HG03139 (cell line): ENCODE data around the gene TMEM179.

Experiments used
- ATAC-seq: cut with Tn5 transposase; IDR thresholded peaks from one replicate; pipeline ENCODE4 v1.9.1; 2021; ENCODE audit not compliant: unreplicated experiment

Gene TMEM179

DNA sequence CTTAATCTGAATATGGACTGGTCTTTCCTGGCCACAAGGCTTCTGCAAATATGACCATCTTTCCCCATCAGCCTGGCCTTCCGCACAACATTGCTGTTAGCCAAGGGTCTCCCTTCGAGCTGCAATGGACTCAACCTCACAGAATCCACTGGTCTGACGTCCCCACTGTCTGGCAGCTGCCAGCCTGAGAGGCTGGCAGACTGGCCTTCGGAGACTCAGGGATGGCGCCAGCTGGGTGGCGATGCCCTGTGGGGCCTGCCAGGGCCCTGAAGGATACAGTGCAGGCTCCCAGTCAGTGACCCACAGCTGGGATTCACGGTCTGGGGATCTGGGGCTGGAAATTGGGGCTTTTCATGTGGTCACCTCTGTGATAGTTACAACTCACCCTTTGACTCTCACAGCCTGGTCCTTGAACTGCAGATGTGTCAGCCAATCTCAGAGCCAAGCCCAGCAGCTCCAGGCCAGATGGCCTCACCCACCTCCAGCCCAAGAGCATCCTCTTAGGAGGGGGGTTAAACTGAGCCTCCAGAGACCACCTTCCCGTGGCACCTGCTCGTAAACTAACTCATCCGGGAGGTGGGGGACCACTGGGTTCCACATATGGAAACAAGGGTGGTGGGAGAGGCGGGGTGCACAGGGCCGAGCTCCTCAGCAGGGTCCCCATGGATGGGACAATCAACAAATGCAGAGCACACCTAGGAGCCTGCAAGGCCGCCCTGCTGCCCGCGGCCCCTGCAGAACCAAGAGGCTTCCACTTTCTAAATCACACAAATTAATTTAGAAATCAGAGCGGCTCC lies 46.1 kb downstream of the TMEM179 start:
- ATAC-seq, result no peak

DNA sequence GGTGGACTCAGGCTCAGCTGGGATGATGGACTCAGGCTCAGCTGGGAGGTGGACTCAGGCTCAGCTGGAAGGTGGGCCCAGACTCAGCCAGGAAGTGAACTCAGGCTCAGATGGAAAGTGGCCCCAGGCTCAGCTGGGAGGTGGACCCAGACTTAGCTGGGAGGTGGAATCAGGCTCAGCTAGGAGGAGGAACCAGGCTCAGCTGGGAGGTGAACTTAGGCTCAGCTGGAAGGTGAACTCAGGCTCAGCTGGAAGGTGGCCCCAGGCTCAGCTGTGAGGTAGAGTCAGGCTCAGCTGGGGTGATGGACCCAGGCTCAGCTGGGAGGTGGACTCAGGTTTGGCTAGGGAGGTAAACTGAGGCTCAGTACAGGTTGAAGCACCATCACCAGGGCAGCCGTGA lies 46.8 kb downstream of the TMEM179 start:
- no peak for ATAC-seq

DNA sequence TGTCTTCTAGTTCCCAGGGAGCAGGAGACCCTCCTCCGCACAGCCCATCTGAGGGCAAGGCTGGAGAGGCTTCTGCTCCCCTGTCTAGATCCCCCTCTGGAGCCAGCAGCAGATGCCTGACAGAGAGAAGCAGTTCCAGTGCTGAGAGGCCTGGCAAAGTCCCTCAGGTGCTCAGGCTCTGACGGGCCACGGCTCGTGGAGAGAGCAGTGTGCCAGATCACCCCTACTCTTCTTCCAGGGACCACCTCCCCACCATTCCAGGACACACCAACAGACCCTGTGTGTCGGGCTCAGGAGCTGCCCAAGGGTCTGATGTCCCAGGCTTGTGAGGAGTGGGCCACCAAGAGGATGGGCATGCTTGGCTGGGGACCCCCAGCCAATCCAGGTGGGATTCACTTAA lies 47.5 kb downstream of the TMEM179 start:
- ATAC-seq, result no peak

DNA sequence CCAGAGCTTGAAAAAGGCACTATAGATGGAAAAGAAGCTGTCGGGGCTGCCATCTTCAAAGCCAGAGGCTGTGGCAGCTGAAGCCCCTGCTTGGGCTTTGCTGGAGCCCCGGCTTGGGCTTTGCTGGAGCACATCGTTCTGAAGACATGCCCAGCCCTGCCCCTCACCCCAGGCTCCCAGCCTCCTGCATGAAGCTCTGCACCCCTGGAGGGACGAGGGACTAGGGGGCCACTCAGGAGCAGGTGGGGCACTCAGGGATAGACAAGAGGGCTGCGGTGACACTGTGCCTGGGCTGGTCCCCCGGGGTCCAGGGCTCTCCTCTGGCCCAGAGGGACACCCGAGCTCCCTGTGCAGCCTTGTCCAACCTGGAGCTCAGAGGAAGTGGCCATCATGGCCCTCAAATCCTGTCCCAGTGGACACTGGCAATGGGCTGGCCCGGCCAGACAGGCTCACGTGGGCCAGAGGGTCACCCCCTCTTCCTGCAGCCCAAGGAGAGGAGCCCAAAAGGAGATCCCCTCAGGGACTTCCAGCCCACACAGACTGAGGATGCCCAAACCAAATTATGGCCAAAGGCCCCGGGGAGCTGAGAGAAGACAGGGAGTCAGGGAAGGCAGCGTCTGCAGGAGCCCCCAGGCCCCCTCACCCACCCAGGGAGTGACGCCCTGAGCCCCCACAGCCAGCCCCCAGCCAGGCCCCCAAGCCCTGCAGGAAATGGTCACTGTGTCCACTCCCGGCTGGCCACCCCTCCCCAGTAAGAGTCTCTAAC lies 48.1 kb downstream of the TMEM179 start:
- no peak for ATAC-seq

DNA sequence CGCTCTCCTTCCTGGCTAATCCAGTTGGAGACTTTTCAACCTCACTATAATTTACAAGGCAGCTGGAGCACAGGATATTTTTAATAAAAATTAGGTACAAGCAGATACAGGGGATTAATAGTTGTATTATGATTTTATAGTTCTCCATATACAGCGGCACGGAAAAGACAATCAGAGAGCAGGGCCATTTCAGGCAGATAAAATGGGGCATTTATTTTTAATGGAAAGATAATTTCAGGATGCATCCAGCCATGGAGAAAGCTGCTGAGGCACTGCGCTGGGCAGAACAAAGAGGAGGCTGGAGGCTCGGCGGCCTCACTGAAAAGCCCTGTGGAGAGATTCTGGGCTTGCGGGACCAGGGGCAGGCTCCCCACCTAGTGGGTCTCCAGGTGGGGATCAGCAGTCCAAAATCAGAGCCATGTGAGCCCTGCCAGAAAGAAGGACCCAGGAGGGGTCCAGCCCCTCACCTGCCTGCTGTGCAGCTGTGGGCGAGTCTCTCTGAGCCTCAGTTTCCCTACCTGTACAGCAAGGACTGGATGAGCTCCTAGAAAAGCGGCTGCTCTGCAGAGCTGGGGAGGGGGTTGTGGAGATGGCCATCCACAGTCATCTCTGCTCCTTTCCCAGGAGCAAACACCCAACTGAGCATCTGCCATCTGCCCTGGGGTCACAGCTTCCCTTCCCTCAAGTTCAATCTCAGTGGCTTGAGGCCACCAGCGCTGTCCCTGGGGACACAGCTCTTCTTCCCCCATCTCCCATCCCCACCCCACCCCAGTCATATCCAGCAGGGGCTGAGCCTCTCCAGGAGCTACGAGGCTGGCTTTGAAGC lies 48.9 kb downstream of the TMEM179 start:
- ATAC-seq, result no peak

DNA sequence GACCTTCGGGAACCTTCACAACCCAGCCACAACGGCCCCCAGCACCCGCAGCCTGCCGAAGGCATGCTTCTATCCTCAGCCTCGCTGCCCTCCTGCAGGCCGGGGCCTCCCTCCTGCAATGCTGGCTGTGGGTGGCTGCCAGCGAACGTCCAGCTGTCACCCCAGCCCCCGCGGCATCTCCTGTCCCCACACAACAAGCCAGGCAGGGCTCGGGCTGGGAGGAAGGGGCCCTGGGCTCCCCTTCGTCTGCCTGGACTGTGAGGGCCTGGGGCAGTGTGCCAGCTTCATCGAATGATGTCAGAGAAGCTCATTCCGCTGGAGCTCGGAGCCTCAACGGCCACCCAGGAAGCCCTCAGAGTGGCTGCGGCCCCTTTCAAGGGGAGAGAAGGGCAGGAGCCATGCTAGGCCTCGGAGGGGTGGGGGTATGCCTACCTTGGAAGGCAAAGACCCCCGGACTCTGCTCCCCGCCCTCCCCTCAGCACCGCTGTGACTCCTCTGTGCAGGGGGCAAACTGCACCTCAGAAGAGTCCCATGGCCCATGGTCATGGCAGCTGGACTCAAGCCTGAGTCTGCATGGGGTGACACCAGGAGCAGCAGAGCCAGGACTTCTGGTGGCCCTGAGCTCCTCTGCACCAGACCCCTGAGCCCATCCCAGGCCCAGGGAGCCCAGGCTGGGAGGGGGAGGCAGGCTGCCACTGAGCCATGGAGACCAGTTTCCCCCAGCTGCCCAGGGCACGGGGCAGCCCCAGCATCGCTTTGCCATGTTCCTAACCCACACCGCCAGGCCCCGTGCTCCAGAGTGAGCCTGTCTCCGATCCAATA lies 49.8 kb downstream of the TMEM179 start:
- ATAC-seq, result no peak

DNA sequence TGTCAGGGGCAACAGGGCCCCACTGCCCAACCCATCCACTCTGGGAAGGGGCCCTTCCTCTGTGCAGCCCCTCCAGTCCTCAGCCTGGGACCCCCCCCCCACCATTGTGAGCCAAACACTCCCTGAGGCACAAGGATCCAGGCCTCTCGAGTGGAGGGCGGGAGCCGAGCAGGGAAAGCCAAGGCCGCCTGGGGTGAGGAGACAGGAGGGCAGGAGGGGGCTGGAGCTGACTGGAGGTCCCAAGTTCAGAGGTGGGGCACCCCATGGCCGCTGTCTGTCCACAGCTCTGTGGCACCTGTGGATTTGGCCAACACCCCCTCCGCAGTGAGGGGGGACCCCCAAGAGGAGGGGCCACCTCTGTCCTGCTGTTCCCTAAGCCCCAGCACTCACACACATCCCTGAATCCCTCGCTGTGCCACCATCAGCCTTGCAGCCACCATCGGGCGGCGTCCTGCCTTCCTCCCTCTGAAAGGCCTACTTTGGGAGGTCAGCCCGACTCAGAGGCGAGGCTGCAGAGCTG lies 50.4 kb downstream of the TMEM179 start:
- no peak for ATAC-seq

DNA sequence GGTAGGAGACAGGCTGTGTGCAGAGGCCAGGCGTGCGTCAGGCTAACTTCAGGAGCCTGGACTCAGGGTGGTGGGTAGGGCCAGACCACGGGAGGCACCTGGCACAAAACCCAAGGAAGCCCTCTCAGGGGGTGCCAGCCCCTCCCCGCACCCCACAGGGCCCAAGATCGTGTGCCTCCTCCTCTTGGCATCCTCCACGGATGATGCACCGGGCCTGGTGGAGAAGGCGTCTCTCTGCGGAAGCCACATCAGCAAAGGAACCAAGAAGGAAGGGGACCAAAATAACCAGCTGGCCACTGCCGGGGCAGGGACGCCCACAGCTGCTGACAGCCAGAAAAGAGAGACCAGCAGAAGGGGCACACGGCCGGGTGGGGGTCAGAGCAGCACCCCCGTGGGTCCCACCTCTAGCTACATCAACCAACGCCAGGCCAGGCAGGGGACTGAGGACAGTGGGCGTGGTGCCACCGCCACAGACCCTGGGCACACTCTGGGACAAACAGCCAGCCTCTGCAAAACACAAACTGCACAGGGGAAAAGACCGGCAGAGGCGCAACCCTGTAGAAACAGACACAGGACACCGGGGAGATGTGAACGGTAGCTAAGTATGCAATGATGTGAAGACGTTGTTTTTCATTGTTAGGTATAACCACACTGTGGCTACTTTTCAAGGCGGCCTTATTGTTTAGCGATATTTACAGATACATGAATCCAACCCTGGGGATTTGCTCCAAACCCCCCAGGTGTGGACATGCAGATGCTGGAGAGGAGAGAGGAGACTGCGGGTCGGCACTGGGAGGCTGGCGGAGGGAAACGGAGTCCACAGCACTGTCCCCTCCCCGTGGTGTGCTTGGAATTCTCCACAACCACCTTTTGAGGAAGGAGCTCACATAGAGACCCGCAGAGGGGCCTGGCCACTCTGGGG lies 51.1 kb downstream of the TMEM179 start:
- ATAC-seq, result no peak

DNA sequence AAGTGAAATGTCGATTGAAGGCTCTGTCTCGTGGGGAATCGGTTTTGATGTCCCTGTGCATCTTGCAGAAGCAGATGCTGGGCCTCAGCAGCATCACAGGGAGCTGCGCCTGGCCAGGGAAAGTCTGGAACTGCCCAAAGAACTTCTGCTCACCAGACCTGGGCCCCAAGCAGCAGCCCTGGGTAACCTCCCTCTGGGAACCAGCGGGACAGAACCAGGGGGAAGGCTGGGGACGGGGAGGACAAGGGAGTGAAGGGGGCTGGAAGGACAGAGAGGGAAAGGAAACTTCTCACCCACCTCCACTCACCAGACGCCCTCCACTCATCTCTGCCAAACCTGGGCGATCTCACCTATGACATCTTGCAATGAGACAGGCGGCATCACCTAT lies 51.8 kb downstream of the TMEM179 start:
- ATAC-seq, result no peak

DNA sequence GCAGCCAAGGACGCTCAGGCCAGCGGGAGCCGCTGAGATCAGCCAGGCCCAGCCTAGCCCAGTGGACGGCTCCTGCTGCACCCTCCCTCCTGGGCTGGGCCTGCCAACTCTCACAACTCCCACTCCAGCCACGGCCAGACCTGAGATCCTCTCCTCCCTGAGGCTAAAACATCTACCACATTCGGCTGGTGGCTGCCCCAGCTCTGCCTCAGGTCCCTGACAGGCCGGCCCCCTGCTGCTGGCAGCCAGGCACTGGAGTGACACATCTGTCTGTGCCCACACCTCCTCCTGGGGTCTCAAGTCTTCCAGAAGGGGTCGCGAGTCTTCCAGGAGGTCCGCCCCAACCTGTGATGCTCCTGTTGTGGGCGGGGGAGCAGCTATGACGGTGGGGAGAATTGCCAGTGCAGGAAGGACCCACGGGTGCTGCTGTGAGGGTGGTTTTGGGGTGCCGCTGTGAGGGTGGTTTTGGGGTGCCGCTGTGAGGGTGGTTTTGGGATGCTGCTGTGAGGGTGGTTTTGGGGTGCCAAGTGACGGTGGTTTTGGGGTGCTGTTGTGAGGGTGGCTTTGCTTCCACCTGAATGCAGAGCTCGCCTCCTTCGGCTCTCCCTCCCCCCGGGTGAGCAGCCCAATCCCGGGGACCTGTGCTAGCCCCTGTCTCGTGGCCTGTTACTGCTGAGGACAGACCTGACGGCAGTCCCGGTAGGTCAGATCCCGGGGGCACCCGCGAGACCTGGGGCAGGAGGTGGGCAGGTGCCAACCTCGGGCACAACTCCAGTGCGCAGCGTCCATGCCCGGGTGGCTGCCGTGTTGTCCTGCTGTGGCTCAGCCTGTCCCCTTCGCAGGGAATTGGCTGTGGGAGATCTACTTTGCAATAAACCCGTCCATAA lies 52.5 kb downstream of the TMEM179 start:
- ATAC-seq, result no peak

DNA sequence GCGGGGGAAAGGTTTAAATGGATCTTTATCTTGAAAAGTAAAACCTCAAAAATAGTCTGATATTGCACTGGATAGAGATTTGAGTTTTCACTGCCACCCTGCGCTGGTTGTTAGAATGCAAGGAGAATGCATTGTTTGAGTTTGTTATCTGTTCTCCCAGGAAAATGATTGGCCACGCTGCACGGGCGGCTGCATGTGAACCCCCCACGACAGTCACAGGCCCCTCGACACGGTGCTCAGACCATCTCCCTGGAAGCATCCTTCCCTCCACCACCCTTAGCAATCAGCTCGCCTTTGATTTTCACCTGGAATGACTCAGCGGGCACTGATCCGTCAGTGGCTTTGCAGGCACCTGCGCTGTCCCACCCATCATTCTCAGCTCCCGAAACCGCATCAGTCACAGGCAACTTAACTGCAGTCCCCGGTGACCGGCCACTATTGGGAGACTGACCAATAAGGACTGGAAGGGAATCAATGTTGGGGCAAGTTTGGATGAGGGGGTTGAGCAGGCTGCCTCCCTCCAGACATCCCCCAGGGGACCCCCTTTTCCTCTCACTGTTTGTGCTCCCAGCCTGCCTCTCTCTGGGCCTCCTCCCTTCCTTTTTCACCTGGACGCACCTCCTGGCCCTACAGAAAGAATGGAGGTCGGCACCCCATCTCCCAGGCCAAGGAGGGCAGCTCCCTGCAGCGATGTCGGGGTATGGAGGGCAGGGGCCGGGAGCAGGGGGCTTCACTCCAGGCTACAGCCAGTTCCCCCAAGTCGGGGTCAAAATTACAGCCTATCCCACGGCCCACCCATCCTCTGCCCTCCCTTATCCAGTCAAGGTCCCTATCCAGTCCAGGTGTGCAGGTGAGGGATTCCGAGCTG lies 53.5 kb downstream of the TMEM179 start:
- no peak for ATAC-seq

DNA sequence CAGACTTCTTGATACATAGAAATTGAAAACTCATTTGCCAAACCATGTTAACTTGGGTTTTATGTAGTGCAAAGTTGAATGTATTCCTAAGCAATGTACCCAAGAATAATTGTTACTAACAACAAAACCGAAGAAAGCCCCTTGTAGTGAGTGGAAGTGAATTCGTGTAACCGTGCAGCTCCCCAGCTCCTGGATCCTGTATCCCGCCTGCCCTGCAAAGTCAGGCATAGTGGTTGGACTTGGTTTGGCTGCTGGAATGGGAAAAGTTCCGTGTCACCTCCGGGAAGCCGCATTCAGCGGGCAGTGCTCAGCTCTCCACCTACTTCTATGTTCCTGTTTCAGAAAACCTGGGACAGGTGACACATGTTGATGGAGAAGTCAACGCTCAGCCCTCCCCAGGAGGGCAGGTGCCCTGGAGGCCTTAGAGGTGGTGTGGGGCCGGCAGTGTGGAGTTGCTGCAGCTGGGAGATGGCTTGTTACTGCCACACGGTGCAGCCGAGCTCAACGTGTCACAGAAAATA lies 54.2 kb downstream of the TMEM179 start:
- no peak for ATAC-seq

DNA sequence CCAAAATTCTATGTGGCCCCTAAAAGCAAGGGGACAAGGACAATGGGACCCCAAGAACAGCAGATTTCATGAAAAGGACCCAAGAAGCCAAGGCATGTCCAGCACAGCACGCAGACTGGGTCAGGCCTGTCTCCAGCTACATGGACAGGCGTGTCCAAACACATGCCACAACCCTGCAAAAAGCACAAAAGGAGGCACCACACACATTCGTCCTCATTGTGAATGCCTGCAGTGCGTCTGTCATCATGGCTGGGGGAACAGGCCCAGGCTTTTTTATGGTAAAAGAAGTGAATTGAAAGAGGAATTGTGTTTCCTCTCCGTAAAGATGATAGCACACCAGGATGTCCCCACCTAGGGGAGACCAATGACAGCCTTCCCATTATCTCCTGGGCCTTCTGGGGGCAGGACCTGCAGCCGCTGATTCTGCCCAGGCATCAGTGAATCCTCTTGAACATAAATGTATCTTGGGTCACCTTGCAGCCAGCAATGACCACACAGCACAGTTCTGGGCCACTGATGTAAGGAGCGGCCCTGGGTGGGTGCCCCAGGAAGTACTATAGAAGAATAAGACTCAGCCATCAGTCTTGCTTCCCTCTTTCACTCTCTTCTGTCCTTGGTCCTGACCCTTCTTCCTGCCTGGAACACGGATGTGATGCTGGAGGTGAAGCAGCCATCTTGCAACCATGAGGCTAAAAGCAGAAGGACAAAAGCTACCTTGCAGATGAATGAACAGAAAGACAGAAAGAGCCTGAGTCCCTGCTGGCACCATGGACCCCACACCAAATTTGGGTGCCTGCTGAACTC lies 54.8 kb downstream of the TMEM179 start:
- ATAC-seq, result no peak

DNA sequence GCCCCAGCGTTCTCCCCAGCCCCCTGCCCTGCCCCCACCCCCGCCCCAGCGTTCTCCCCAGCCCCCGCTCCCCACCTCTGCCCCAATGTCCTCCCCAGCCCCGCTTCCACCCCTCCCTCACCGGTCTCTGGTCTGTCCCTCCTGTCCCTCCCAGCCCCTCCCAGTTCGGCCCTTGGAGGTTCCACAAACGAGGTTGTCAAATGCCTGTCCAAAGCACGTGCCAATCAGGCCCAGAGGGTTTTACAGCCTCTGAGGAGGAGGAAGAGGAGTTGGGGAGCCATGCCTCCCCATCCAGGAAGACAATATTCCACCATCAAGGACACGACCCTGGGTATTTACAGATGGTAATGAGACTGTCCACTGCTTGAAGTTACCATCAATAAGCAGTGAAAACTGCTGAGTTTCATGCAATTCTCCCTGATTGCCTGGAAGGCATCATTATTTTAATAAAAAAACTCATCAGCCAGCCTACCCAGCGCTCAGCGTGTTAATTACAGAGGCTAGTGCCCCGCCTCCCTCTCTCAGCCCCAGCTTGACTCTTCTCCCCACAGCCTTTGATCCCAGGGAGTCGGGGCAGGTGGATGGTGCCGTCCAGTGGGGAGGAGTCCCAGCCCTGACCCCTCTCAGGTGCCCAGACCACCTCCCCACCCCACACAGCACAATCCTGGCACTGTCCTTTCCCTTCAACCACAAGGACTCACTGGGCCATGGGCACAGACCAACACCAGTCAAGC lies 55.6 kb downstream of the TMEM179 start:
- no peak for ATAC-seq

DNA sequence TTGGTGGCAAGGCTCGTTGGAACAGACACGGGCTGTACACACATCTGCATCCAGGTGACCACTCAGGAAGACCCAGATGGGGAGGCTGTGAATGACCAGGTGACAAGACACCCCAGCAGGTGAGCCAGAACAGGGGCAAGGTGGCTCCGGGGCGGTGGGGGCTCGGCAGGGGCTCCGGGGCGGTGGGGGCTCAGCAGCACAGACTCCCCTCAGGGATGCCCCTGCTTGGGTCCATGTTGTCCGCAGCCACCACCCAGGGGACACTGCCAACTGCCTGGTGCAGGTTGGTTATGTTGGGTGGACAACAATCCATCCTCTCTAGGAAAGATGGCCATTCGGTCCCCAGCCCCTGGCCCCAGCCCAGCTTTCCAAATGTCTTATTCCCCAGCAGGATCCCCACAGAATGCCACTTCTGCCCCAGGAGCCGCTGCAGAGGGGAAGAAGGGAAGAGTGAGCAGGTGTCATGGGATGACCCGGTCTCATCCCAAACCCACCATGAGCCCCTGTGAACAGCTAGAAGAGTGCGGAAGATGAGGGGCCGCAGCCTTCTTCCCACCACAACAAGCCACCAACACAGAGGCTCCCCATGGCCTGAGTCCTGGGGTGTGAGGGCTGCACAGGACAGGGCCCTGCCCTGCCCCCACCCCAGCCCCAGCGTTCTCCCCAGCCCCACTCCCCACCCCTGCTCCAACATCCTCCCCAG lies 56.4 kb downstream of the TMEM179 start:
- ATAC-seq, result no peak
